Iris pigment epithelial cell (primary cell): ENCODE measurements around the gene SMPD2.
"Not testable (repeated sequence)": the region's sequence is repeated elsewhere in the genome, so short reads cannot be mapped to it uniquely, and the experiment has no call there.

ENCODE experiments used
- DNase-seq: peaks from one replicate; pipeline ENCODE4 v3.0.0-alpha.2; 2011; ENCODE audit warnings: low read depth

Gene SMPD2

GRCh38 chr6:109461205-109461604 is 20.7 kb downstream of the SMPD2 start:
- DNase-seq, result not testable (repeated sequence)

DNA sequence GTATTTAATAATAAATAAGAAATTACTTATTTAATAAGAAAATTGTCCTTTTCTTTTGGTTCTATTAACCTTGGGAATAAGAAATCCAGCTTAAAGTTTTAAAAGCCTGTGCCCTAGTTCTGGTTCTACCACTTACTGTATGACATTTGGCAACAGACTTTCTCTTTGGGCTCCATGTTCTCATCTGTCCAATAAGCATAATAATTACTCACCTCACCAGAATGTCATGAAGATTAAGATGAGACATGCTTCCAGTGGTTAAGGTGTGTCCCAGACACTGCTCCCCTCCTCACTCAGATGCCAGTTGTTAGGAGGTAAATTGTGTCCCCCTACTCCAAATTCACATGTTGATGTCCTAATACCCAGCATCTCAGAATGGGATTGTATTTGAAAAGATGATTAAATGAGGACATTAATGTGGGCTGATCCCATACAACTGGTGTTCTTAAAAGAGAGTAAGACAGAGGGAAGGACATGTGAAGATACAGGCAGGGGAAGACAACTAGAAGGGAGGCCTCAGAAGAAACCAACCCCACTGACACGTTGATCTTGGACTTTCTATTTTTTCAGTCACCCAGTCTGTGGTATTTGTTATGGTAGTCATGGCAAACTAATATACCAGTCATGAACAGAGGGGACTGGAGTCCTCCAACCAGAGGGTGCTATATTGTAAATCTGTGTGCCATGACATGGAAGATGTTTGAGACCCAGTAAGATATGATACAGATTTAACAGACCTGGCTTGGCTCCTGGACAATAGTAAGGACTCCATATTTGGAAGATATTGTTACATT is 21.4 kb downstream of the SMPD2 start:
- peak; percentile 26 for DNase-seq

GRCh38 chr6:109465772-109466171 is 25.2 kb downstream of the SMPD2 start:
- DNase-seq, result no peak

DNA sequence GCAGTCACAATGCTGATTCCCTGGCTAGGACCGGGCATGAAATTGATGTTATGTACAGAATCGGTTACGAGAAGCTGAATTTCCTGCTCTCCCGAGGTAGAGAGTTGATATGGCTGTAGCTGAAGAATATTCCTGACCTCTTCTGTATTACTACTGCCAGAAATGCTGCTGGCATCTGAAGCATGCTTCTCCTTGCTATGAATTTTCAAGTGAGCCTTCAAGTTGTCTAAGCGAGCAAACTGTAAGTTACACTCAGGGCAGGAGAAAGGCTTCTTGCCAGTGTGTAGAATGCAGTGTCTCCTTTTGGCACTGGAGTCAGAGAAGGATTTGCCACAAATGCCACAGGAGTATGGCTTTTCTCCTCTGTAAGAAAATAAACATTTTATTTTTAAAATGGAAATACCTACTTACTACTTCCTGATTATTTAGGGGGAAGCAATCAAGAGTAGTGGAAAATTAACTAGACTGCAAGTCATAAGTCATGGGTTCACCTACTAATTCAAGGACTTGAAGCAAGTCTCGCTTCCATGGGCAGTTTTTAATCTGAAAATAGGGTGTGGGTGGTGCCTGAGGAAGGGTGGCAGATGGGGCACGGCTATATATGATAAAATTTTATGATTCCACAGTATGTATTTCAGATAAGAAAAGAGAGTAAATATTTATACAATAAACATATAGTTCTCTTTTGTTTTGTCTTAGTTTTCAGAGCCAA is 25.8 kb downstream of the SMPD2 start:
- DNase-seq, result no peak

- peak; percentile 59 for DNase-seq
Observed at GRCh38 chr6:109467696-109468095, 27.2 kb downstream of the SMPD2 start.

- DNase-seq, result no peak
Observed at GRCh38 chr6:109469591-109470189, 29.2 kb downstream of the SMPD2 start.

- DNase-seq, result no peak
Observed at GRCh38 chr6:109471105-109471810, 30.7 kb downstream of the SMPD2 start.

DNA sequence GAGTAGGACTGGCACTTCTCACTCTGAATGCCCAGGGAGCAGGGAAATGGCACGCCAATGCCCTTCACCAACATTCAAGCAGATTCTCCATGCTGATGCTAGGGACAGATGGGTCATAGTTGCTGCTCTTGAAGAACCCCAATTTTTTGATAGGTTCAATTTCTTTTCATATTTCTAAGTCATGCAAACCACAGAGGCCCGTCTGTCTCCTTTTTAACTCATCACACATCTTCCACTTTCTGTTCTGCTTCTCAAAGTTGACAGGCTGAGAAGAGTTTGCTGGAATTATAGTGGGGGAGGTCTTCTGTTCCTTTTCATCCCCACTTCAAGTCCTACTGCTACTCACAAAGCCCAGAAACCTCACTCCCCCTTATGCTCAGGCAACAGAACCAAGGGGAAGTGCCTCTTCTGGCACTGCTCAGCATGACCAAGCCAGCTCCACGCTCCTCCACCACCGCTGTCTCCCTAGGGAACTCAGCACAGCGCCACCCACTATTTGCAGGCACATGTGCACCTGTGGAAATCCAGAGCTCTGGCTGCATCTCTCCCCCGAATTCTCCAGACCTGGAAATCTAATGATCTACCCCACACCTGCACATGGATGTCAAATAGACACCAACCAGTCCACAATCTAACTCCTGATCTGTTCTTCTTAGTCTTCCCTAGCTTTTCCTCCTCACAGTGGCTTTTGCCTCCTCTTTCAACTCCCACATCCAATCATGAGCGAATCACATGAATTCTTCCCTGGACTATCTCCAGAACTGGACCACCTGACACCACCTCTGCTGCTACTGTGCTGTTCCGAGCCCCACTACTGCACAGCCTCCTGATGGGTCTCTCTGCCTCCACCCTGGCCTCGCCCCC is 31.8 kb downstream of the SMPD2 start:
- no peak for DNase-seq

DNA sequence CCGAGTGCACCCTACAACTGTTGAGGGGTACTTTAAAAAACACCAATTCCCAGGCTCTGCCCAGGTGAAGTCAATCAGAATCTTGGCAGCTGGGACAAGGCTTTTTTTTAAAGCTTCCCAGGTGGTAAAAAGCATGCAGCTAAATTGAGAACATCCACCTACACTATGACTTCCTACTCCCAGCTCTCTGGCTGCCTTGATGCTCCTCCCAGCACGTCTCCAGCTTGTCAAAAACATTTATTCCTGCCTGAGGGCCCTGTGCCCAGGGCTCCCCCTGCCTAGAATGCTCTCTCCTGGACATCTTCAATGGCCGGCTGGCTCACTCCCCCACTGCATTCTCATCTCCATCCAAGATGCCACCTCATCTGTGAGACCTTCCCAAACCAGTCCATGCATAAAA is 32.6 kb downstream of the SMPD2 start:
- DNase-seq, result no peak

- no peak for DNase-seq
Observed at GRCh38 chr6:109474995-109475394, 34.5 kb downstream of the SMPD2 start.

DNA sequence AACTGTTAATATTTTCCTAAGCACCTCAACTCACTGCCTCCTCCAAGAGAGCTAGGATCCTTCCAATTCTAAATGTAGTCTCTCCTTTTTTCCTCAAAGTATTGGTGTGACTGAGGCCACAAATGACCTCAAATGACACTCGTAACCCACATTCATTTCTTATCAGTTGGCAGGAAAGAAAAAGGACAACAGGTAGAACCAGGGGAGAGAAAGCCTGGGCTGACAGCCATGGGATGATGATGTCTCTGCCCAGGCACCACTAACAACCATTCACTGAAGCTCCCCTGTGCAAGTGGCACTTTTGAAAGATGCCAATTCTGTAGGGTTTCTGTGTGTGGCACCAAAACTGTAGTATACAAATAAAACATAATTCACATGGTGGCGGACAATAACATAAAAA is 35.1 kb downstream of the SMPD2 start:
- no peak for DNase-seq

DNA sequence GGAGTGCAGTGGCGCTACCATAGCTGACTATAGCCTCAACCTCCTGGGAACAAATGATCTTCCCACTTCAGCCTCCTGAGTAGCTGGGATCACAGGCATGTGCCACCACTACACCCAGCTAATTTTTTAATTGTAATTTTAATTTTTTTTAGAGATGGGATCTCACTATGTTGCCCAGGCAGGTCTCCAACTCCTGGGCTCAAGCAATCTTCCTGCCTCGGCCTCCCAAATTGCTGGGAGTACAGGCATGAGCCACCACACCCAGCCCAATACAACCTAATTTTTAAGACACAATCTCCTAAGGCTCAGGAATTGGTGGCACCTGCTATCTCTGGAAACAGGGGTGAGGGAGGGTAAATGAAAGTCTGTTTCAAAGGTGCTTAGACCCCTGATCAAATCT is 36.7 kb downstream of the SMPD2 start:
- no peak for DNase-seq

DNA sequence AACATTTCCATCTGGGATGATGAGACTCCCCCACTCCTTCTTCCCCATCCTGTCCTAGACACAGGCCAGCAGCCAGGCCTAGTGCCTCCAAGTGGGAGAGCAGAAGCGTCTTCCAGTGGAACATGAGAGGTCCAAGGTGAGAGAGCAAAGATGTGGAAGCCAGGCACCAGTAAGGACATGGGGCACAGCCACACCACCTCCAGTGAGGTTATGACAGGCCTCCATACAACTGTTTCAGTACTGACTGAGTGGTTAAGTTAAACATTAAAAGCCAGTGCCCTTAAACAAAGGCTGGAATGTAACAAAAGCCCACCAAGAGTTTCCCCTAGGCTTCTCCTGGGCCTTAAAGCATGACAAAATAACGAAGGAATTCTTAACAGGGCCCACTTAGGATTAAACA is 37.2 kb downstream of the SMPD2 start:
- no peak for DNase-seq

DNA sequence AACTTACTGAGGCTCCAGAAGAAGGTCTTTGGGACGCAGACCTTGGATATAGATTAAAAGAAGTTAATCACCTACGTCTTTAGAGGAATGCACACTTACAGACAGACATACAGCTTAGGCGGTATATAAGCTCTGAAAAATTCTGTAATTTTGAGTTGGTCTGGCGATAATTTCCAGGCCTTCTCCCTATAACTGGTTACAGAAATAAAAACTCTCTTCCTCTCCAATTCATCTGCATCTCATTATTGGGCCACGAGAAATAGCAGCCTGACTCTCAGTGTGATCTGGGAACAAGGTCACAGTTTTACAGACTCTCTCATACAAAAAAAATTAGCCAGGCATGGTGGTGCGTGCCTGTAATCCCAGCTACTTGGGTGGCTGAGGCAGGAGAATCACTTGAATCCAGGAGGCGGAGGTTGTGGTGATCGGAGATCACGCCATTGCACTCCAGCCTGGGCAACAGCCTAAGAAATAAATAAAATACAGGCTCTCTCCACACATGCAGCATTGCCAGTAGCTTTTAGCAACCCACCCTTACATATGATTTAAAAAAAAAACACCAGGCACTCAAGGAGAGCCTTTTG is 37.8 kb downstream of the SMPD2 start:
- no peak for DNase-seq

DNA sequence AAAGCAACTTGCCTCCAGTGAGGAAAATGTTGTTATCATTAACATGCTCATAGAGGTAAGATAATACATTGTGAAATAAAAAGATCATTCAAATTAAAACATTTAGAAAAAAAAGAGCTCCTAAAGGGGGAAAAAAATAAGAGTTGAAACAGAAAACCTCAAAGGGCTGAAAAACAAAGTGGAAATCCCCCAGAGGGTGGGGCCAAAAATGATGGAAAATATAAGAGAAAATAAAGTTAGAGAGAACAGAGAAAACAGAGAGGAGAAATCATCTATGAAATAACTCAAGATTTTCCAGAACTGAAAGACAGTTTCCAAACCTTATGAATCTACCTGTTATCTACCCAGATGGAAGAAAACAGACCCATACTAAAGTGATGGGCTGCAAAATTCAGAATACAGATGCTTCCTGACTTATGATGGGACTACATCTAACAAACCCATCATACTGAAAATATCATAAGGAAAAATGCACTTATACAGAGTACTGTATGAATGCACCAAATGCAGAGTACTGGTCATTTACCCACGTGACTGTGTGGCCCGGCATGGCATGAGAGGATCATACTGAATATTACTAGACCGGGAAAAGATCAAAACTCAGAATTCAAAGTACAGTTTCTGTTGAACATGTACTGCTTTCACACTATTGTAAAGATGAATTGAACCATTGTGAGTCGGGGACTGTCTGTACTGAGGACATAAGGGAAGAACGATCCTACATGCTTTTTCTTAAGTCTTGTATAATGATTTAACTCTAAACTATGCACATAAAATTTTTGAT is 38.5 kb downstream of the SMPD2 start:
- no peak for DNase-seq

GRCh38 chr6:109480993-109481480 is 40.5 kb downstream of the SMPD2 start:
- no peak for DNase-seq

- DNase-seq, result peak; percentile 91
Observed at GRCh38 chr6:109482905-109483734, 42.6 kb downstream of the SMPD2 start, which contains the start of gene ZBTB24. Gene ZBTB24, minus strand, starts transcription at chr6:109483219. Its CDS starts 1,193 bp downstream, at chr6:109482026.

GRCh38 chr6:109483735-109484057 is 43.2 kb downstream of the SMPD2 start:
- peak; percentile 13 for DNase-seq

- no peak for DNase-seq
Observed at GRCh38 chr6:109484122-109484521, 43.6 kb downstream of the SMPD2 start.
